HG02571 (cell line): ENCODE measurements around the gene CAMK2A.

Experiments
- ATAC-seq: cut with Tn5 transposase; IDR thresholded peaks from one replicate; pipeline ENCODE4 v1.9.1; 2021; ENCODE audit warnings: mild to moderate bottlenecking, moderate library complexity; ENCODE audit not compliant: unreplicated experiment

CAMK2A gene

DNA sequence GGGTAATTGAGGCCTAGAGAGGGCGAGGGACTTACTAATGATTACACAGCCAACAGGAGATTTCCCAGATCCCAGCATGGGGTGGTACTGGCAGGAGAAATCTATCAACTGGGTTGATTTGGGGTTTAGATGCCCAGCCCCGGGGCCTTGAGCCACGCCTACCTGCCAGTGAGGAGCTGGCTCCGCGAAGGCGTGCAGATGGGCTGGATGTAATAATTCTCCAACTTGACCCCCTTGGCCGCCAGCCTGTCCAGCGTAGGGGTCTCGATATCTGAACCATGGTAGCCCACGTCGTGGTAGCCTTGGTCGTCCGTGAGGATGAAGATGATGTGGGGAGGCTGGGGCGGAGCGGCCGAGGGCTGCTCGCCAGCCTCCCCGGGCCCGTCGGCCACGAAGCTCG is 12.3 kb upstream of the CAMK2A start:
- ATAC-seq = no peak

- no peak for ATAC-seq
These were observed 11.6 kb upstream of the CAMK2A start for GRCh38 chr5:150301170-150301505.

DNA sequence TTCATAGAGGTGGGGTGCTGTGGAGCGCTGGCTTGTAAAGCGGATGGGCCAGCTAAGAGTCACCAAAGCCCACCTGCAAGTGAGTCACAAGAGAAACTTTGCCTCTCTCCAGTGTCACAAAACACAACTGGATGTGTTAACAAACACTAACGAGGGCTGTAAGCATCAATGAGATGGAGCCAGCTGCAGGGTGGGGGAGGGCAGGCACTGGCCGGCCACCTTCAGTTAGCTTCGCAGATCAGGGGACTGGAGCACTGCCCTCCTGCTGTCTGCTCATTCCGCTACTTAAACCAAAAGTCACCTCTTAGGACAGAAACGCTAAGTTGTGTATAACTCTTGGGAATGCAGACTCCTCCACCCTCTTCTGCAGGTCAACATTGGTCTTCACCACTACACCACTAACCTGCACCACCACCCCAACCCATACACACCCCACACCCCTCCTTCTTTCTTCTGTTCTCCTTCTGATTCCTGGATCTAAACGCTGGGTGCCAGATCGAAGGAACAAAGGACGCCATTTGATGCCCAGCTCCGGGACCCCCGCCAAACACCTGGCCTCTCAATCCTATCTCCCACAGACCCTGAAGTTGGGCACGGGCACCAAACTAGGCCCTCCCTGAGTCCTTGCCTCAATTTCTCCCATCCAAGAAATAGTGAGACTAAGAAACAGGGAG is 11.1 kb upstream of the CAMK2A start:
- no peak for ATAC-seq

DNA sequence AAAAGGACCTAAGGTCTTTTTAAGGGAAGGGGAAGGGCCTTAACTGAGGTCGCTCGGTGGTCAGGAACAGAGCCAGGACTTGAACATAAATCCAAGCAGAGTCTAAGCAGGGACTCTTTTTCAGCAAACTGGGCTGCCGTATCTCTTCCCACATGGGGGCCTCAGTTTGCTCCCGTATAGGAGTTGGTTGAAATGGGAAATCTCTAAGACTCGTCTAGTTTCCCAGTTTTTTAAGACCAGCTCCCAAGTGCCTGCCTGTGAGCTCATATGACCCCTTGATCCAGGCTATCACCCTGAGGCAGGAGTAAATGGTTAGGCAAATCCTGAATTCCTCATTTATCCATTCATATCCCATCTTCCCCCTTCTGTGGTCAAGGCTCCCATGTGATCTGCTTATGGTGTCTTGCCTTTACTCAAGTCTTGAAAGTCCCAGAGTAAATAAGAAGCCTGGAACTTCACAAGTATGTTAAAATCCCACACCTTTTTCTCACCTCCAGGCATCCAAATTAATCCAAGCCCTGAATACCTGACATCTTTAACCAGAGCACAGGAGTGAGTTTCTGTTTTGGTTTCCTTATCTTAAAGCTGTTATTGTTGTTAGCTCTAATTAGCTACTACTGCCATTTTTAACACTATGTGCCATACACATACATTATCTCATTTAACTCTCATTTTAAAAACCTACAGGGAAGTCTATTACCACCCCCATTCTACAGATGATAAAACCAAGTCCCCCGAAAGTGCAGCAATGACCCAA is 10.2 kb upstream of the CAMK2A start:
- no peak for ATAC-seq

GRCh38 chr5:150298701-150299451 is 9.3 kb upstream of the CAMK2A start:
- no peak for ATAC-seq

DNA sequence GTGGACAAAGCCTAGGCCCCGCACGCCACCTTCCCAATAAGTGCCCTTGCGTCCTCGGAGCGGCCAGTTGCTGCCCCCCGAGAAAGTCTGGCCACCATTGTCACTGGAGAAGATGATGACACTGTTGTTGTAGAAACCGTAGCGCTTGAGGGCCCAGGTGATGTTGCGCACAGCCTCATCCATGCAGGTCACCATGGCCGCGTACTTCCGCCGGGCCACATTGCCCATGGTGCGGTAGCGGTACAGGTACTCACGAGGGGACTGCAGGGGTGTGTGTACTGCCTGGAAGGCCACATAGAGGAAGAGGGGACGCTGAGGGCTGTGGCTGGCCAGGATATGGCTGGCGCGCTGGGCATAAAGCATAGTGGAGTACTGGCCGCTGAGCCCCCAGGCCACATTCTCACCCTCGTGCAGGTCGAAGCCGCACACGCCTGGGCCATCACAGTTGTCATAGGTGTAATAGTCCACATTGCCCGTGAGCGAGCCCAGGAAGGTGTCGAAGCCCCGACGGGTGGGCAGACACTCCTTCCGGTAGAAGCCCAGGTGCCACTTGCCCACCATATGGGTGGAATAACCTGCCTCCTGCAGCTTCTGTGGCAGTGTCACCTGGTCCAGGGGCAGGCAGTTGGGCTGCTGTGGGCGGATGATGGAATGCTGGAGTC is 8.5 kb upstream of the CAMK2A start:
- ATAC-seq = no peak

GRCh38 chr5:150297236-150297890 is 7.8 kb upstream of the CAMK2A start:
- no peak for ATAC-seq

GRCh38 chr5:150296496-150296895 is 6.9 kb upstream of the CAMK2A start:
- ATAC-seq = no peak

- no peak for ATAC-seq
These were observed 6.3 kb upstream of the CAMK2A start for GRCh38 chr5:150295741-150296486.

- no peak for ATAC-seq
These were observed 5.6 kb upstream of the CAMK2A start for GRCh38 chr5:150295172-150295634.

- no peak for ATAC-seq
These were observed 5.0 kb upstream of the CAMK2A start for GRCh38 chr5:150294551-150295071.

DNA sequence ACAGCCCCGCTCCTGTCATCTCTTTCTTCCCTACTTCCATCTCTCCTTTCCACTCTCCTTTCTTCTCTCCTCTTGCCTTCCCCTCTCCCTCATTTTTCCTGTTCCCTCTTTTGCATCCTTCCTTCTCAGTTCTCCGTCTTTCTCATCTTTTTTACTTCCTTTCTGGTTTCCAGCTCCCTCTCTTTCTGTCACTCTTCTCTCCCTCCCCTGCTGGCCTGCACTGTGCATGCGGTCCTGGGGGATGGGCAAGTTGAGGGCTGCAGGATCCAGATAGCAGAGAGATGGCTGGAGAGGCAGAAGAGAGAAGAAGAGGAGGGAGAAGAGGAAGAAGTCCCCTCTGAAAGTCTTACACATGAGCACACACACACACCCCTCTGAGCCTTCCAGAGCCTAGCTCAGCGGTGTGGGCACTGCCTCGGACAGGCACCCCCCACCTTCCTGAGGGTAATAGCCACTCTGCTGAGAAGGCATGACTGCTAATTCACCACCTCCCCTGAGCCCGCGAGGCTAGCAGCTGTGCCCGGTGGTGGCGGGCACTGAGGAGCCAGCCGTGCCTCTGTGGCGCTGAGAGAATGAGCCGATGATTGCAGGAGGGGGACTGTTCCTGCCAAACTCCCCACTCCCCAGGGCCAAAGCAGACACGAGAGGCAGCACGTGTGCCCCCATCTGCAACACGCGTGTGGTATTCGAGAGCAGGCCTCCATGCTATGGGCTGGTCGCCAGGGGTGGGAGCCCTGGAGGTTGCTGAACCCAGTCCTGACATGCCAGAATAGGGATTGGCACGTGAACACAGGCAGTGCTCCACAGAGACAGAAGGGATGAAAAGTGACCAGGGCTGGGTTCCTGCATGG is 3.7 kb upstream of the CAMK2A start:
- ATAC-seq = no peak

GRCh38 chr5:150291388-150292385 is 2.1 kb upstream of the CAMK2A start:
- no peak for ATAC-seq

DNA sequence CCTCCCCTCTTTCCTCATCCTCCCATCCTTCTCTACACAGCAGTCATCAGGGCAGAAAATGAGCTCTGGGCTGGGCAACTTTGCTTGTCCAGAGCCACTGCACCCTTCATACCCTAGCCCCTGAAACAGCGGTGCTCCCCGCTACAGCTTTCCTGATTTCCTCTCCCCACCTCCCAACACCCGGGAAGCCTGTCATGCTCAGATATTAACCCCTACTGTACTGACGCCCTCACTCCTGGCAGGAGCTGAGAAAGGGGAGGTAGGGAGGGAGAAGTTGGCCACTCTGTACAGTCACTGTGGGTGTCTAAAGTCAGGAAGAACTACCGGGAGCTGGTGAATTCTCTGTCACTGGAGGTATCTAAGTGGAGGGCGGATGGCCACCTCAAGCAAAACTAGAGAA is 782 bp downstream of the CAMK2A start:
- no peak for ATAC-seq

GRCh38 chr5:150288361-150288760 is 1.2 kb downstream of the CAMK2A start:
- ATAC-seq = no peak

- ATAC-seq = no peak
These were observed 2.8 kb downstream of the CAMK2A start for GRCh38 chr5:150286820-150287219.

DNA sequence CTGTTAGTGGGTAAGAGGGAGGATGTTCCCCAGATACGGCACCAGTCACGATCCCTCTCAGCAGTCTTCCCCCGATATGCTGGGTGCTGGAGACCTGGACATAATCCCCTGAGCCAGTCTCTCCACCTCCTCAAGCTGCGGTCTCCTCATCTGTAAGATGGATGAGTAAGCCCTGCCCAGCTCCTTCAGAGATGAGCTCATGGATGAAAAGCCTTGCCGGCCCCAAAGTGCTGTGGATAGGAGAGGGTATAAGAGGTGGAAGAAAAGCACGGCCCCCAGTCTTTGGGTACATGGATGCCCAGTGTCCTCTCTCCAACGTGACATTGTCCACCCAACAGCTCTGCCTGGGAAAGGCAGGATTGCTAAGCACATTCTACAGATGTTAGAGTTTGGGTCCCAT is 4.5 kb downstream of the CAMK2A start:
- ATAC-seq = no peak

GRCh38 chr5:150284311-150284710 is 5.3 kb downstream of the CAMK2A start:
- ATAC-seq = no peak
